CD14-positive monocyte (primary cell): ENCODE measurements around the gene EIF1AD. TPM values are rescaled to one million over a fixed set of nuclear protein-coding genes. Genes with fewer than 3 reads are reported as not detected.

Source experiments
- DNase-seq, 3 donors: peaks; one replicate each; pipeline ENCODE4 v3.0.0-alpha.2; 2011 to 2022
- H2AFZ ChIP-seq: 2 replicates; pipeline ENCODE4 v1.6.0; 2012; ENCODE audit warnings: mild to moderate bottlenecking, low read depth, low read length, inconsistent platforms; ENCODE audit not compliant: insufficient read depth, poor library complexity, severe bottlenecking
- H3K27ac ChIP-seq, 2 donors: 1 replicate in 1 of 2; 2 replicates in 1 of 2; pipeline ENCODE4 v1.5.1; 2012 to 2013; ENCODE audit warnings: low read length in 2 of 2, control low read depth in 1 of 2, inconsistent platforms in 1 of 2, low read depth in 1 of 2, mild to moderate bottlenecking in 1 of 2
- H3K27me3 ChIP-seq, 2 donors: one replicate each; pipeline versions ENCODE4 v1.6.0 to v1.6.1; 2011 to 2013; ENCODE audit warnings: low read length in 2 of 2; ENCODE audit not compliant: control insufficient read depth in 2 of 2, insufficient read depth in 2 of 2
- H3K36me3 ChIP-seq, 2 donors: replicated peaks in 1 of 2; 1 replicate in 1 of 2; 2 replicates in 1 of 2; pipeline versions ENCODE4 v1.5.1 to v1.6.1; 2012 to 2013; ENCODE audit warnings: low read length in 2 of 2, control low read depth in 1 of 2, inconsistent platforms in 1 of 2, mild to moderate bottlenecking in 1 of 2; ENCODE audit not compliant: insufficient read depth in 2 of 2, control insufficient read depth in 1 of 2
- H3K4me1 ChIP-seq, 2 donors: 1 replicate in 1 of 2; 2 replicates in 1 of 2; pipeline versions ENCODE4 v1.5.1 to v1.6.1; 2012 to 2013; ENCODE audit warnings: low read length in 2 of 2, control low read depth in 1 of 2, inconsistent platforms in 1 of 2, mild to moderate bottlenecking in 1 of 2, moderate library complexity in 1 of 2; ENCODE audit not compliant: insufficient read depth in 2 of 2, control insufficient read depth in 1 of 2
- H3K4me2 ChIP-seq: replicated peaks from 2 replicates; pipeline ENCODE3; 2012; ENCODE audit warnings: low read length, moderate library complexity, mild to moderate bottlenecking; ENCODE audit not compliant: poor library complexity, severe bottlenecking; ENCODE audit errors: extremely low read depth
- H3K4me3 ChIP-seq, 3 experiments: fragments of 200-600 bp in 1 of 3; sonication (generic) in 1 of 3; replicated peaks in 1 of 3; 1 replicate in 2 of 3; 2 replicates in 1 of 3; pipeline ENCODE4 v1.5.1; 2011 to 2013; ENCODE audit warnings: low read length in 3 of 3, mild to moderate bottlenecking in 3 of 3, control low read depth in 2 of 3, low read depth in 2 of 3, inconsistent platforms in 1 of 3, moderate library complexity in 1 of 3
- H3K79me2 ChIP-seq: 2 replicates; pipeline ENCODE4 v1.6.0; 2012; ENCODE audit warnings: mild to moderate bottlenecking, control low read depth, inconsistent platforms, low read length, moderate library complexity; ENCODE audit not compliant: insufficient read depth
- H3K9ac ChIP-seq: 2 replicates; pipeline ENCODE4 v1.6.0; 2017; ENCODE audit warnings: low read length, mild to moderate bottlenecking; ENCODE audit not compliant: insufficient read depth, poor library complexity, severe bottlenecking
- H3K9me3 ChIP-seq, 2 donors: replicated peaks in 1 of 2; 1 replicate in 1 of 2; 2 replicates in 1 of 2; pipeline versions ENCODE4 v1.5.1 to v1.6.1; 2012 to 2013; ENCODE audit warnings: low read length in 2 of 2, control low read depth in 1 of 2; ENCODE audit not compliant: control insufficient read depth in 1 of 2, insufficient read depth in 1 of 2
- H4K20me1 ChIP-seq: 2 replicates; pipeline ENCODE4 v1.6.0; 2012; ENCODE audit warnings: mild to moderate bottlenecking, low read length, control low read depth, moderate library complexity; ENCODE audit not compliant: insufficient read depth
- H3K27ac Mint-ChIP-seq, 7 donors: one replicate each; pipeline ENCODE4 v1.8.0; 2020; ENCODE audit warnings: mild to moderate bottlenecking in 7 of 7, mixed read lengths in 7 of 7, moderate library complexity in 6 of 7, inconsistent platforms in 2 of 7
- H3K27me3 Mint-ChIP-seq, 3 donors: one replicate each; pipeline ENCODE4 v1.8.0; 2021 to 2022; ENCODE audit warnings: low read depth in 3 of 3, mild to moderate bottlenecking in 3 of 3, mixed read lengths in 3 of 3, moderate library complexity in 3 of 3, inconsistent platforms in 1 of 3
- H3K36me3 Mint-ChIP-seq, 2 donors: one replicate each; pipeline ENCODE4 v1.8.0; 2020; ENCODE audit warnings: mixed read lengths in 2 of 2, inconsistent platforms in 1 of 2, mild to moderate bottlenecking in 1 of 2
- H3K4me1 Mint-ChIP-seq: one replicate; pipeline ENCODE4 v1.8.0; 2020; ENCODE audit warnings: mild to moderate bottlenecking, mixed read lengths
- H3K4me3 Mint-ChIP-seq, 2 donors: one replicate each; pipeline ENCODE4 v1.8.0; 2020; ENCODE audit warnings: mild to moderate bottlenecking in 2 of 2, mixed read lengths in 2 of 2, moderate library complexity in 1 of 2
- H3K9me3 Mint-ChIP-seq, 7 donors: one replicate each; pipeline ENCODE4 v1.8.0; 2020 to 2022; ENCODE audit warnings: mixed read lengths in 7 of 7, mild to moderate bottlenecking in 6 of 7, moderate library complexity in 6 of 7, inconsistent platforms in 2 of 7
- WGBS: methylation state at CpG from one replicate; pipeline ENCODE4 v1.1.5; 2013; ENCODE audit warnings: missing lambda C conversion rate; ENCODE audit not compliant: insufficient coverage; 5-methylcytosine and 5-hydroxymethylcytosine counted together
- intact Hi-C, 2 donors: fragments of 100-400 bp; cut with micrococcal nuclease; formaldehyde crosslinking; loops; one replicate each; pipeline versions ENCODE4 v1.15.0 to v1.15.1; 2023
- polyA plus RNA-seq, 3 donors: library from polyadenylated mRNA; depleted of rRNA in 1 of 3; unstranded in 2 of 3; stranded (reverse) in 1 of 3; fragments of 300-500 nt in 2 of 3; fragments of >200 nt in 1 of 3; fragmentation: Illumina TruSeq in 2 of 3; gene quantifications; 1 replicate in 2 of 3; 2 replicates in 1 of 3; pipeline ENCODE4 v1.2.3, GENCODE V29; 2012 to 2021
- TF ChIP-seq, protein P1 (sequence below): fragments of 200-600 bp; IDR thresholded peaks from one replicate; pipeline ENCODE4 v1.8.0; 2022; ENCODE audit warnings: antibody characterized with exemption, mild to moderate bottlenecking

Gene EIF1AD
- polyA plus RNA-seq, 3 donors: 16.4 to 23.1 (median 18.2) TPM

DNA sequence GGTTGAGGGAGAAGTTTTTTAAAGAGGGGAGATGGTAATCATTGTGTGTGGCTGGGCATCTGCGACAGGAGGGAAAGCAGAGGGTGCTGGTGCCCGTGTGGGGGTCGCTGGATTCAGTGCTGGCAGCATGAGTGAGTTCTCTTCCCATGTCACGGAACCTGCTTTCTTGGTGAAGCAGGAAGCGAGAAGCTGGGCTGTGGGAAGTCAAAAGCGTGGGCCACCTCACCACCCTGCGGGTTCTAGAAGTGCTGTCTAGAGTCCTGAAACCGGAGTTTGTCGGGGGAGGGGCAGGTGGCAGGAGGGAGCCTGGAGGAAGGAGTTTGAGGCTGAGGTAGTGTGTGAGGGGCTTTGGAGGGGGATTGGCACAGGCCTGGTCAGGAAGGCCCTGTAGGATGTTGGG is 26.2 kb downstream of the EIF1AD start:
- Histone ChIP-seq H3K79me2 (no peaks in the 10 kb centered on the region), H3K9me3 (no peaks in the 10 kb centered on the region), H4K20me1 (peaks cover 15% of the 10 kb centered on the region), H3K9ac (no peak overlapping the region), H3K4me3 (no peak overlapping the region), H3K4me1 (no peaks in the 10 kb centered on the region), H2AFZ (no peak overlapping the region), H3K27ac (no peak overlapping the region), H3K4me2 (no peak overlapping the region), H3K27me3 (no peaks in the 10 kb centered on the region), H3K36me3 (peaks cover 53 to 75% of the 10 kb centered on the region in 2 donors)
- no peak for DNase-seq
- no peak overlapping the region for H3K4me3 Mint-ChIP-seq
- TF ChIP-seq, protein P1, sequence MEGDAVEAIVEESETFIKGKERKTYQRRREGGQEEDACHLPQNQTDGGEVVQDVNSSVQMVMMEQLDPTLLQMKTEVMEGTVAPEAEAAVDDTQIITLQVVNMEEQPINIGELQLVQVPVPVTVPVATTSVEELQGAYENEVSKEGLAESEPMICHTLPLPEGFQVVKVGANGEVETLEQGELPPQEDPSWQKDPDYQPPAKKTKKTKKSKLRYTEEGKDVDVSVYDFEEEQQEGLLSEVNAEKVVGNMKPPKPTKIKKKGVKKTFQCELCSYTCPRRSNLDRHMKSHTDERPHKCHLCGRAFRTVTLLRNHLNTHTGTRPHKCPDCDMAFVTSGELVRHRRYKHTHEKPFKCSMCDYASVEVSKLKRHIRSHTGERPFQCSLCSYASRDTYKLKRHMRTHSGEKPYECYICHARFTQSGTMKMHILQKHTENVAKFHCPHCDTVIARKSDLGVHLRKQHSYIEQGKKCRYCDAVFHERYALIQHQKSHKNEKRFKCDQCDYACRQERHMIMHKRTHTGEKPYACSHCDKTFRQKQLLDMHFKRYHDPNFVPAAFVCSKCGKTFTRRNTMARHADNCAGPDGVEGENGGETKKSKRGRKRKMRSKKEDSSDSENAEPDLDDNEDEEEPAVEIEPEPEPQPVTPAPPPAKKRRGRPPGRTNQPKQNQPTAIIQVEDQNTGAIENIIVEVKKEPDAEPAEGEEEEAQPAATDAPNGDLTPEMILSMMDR: no peak
- WGBS: 95% methylated on average over 7 of the region's 9 CpGs
- peak overlapping the region in 3 of 7 donors; percentile 9 to 58 (median 26) for H3K27ac Mint-ChIP-seq
- no peaks in the 10 kb centered on the region for H3K27me3 Mint-ChIP-seq
- H3K36me3 Mint-ChIP-seq: peaks cover 58 to 82% of the 10 kb centered on the region in 2 donors
- intact Hi-C loops: no loop called here
- H3K4me1 Mint-ChIP-seq: no peaks in the 10 kb centered on the region
- H3K9me3 Mint-ChIP-seq: no peaks in the 10 kb centered on the region

DNA sequence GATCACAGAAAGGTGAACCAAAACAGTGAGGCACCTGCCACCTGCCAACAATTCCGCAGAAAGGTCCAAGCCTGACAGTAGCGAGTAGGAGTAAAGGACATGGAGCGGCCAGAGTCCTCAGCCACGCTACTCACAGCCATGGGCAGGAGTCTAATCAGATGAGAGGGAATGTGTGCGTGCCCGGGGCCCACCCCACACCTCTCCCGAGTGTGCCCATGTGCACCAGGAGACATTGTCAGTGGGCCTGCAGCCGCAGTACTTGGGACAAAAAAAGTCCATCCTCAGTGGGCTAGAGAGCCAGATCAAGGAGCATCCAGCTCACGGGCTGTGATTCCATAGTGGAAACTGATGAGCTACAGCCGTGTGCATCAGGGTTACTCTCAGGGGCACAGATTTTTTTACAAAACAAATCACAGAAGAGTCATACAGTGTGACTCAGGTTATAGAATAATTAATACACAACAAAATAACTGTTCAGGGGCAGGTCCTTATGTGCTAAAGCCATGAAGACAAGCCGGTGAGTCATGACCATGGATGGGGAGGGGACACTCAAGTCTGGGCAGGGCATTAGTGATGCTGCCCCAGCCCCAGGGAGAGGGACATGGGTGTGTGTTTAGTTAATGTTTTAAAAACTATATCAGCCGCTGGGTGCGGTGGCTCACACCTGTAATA is 28.4 kb downstream of the EIF1AD start:
- 94% methylated on average over 8 of the region's 13 CpGs for WGBS
- Mint-ChIP-seq H3K27ac (peak overlapping the region in 2 of 7 donors; percentile 23 to 58), H3K36me3 (peaks cover 63 to 82% of the 10 kb centered on the region in 2 donors)

More for the DNA sequence above, 28.4 kb downstream of the EIF1AD start:
- Histone ChIP-seq H3K9me3 (no peaks in the 10 kb centered on the region), H3K4me2 (no peak overlapping the region), H3K27me3 (no peaks in the 10 kb centered on the region), H3K79me2 (no peaks in the 10 kb centered on the region), H3K27ac (no peak overlapping the region), H3K36me3 (peaks cover 62 to 77% of the 10 kb centered on the region in 2 donors), H2AFZ (no peak overlapping the region), H3K4me1 (peaks cover 7 to 11% of the 10 kb centered on the region in 2 donors), H4K20me1 (peaks cover 21% of the 10 kb centered on the region), H3K4me3 (no peak overlapping the region), H3K9ac (no peak overlapping the region)
- TF ChIP-seq, protein P1: no peak
- Mint-ChIP-seq H3K9me3 (no peaks in the 10 kb centered on the region), H3K4me3 (no peak overlapping the region), H3K4me1 (peaks cover 6% of the 10 kb centered on the region), H3K27me3 (no peaks in the 10 kb centered on the region)
- peak in 1 of 3 donors; percentile 8 for DNase-seq
- intact Hi-C loops: no loop called here
